ENCODE results near the gene ZNF521. TPM values are rescaled to one million over a fixed set of nuclear protein-coding genes. Genes with fewer than 3 reads are reported as not detected.
"Not testable (repeated sequence)": the region's sequence is repeated elsewhere in the genome, so short reads cannot be mapped to it uniquely, and the experiment has no call there.

The ZNF521 gene
- total RNA-seq, 2 donors from 2014 or later = 29.4 to 34.4 TPM

GRCh38 chr18:25044694-25045093, 307.3 kb downstream of the ZNF521 start:
- ATAC-seq (no peak), DNase-seq (no peak)
- intact Hi-C loops (cut with DNase I) = no loop called here

DNA sequence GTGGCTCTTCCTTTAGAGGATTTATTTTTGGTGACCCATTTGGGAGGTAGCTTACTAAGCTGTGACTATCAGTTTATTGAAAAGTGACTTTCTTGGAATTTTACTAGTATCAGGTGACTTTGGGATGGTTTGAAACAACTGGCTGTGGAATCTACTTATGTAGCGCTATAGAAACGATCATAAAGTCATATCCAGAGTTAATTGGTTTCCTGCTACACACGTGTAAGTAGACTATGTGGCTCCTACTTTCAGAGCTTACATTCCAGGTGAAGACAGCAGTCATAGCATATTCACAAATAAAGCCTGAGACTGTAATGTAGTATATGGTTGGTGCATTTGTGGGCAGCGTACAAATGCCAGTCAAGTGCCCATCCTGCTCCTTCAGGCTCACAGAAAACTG, 308.9 kb downstream of the ZNF521 start:
- intact Hi-C loops (cut with DNase I) = no loop called here
- no peak for ATAC-seq
- no peak for DNase-seq

- intact Hi-C loops (cut with DNase I) = no loop called here
- peak; percentile 55 to 70 for ATAC-seq
- DNase-seq = no peak
Observed at GRCh38 chr18:25042641-25043051, 309.3 kb downstream of the ZNF521 start.

DNA sequence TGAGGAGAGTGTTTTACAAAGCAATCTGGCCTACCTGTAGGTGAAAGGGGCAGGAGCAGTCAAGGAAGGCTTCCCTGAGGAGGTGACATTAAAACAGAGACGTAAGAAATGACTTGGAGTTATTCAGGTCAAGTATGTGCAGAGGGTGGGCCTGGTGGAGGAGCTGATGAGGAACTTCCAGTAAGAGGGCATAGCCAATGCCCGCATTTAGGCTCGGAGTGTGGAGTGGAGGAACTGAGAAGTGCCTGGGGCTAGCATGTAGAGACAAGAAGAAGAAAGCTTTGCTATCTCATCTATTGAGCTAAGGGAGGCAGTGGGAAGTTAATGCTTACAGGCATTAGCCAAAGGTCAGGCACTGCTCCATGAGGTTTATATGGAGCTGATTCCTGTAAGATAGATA, 312.2 kb downstream of the ZNF521 start:
- ATAC-seq = no peak
- intact Hi-C loops (cut with DNase I) = no loop called here

GRCh38 chr18:25038261-25038660, 313.7 kb downstream of the ZNF521 start:
- DNase-seq (no peak), ATAC-seq (no peak)
- intact Hi-C loops (cut with DNase I) = no loop called here

More for the DNA sequence above, 312.2 kb downstream of the ZNF521 start:
- no peak for DNase-seq

DNA sequence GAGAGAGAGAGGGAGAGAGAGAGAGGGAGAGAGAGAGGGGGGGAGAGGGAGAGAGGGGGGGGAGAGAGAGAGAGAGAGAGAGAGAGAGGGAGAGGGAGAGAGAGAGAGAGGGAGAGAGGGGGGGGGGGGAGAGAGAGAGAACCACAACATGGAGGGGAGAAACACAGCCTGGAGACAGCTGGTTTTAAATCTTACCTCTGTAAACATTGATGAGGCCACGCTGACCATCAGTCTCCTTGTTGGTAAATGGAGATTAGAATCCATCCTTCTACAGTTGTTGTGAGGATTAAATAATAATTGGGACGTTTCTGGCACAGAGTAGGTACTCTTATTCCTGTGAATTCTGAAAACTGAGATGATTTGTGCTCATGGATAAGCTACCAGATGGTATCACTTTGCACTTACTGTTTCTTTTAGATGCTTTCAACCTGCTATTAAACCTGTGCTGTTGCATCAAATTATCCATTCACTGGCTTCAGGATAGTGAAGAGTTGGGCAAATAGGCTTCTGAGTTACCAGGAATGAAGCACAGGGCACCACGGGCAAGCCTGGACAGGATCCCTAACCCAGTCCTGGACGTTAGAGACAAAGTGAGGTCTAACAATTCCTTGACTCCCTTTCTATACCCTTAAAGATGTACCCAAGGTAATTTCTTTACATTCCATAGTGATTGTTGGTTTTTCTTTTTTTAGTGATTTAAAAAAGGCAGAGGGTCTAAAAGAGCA, 318.1 kb downstream of the ZNF521 start:
- DNase-seq (no peak), ATAC-seq (no peak)
- intact Hi-C loops (cut with DNase I) = no loop called here

DNA sequence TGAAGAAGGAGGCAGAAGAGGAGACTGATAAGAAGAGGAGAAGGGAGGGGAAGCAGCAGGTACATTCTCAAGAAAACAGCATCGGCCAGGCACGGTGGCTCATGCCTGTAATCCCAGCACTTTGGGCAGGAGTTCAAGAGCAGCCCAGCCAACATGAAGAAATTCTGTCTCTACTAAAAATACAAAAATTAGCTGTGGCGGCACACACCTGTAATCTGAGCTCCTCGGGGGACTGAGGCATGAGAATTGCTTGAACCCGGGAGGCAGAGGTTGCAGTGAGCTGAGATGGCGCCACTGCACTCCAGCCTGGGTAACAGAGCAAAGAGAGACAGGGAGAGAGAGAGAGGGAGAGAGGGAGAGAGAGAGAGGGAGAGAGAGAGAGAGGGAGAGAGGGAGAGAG, 318.8 kb downstream of the ZNF521 start:
- ATAC-seq; intact Hi-C loops (cut with DNase I); DNase-seq: not testable (repeated sequence)

DNA sequence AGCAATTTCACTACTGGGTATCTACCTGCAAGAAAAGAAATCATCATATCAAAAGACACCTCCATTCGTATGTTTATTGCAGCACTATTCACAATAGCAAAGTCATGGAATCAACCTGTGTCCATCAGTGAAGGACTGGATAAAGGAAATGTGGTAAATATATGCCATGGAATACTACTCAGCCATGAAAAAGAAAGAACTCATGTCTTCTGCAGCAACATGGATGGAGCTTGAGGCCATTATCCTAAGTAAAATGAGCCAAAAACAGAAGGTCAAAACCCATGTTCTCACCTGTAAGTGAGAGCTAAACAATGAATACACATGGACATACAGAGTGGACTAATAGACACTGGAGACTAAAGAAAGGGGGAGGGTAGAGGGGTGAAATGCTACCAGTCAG, 322.2 kb downstream of the ZNF521 start:
- no peak for DNase-seq
- no peak for ATAC-seq
- intact Hi-C loops (cut with DNase I) = no loop called here

DNA sequence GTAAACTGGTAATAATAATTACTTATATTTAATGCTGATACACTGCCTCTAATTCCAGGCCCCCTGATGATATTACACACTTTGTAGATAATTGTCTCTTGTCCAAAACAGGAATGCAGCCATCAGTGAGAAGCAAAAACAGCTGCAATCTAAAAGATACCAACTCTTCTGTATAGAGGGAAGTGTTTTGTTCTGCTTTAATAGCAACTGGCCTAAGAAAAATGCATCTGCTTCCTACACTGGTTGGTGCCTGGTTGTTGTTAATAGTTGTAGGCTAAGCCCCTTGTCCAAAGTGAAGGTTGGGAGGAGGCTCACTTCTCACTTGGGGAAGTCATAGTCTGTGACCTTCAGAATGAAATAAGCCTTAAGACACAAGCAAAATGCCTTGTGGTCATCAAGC, 332.0 kb downstream of the ZNF521 start:
- DNase-seq = no peak
- intact Hi-C loops (cut with DNase I) = no loop called here
- ATAC-seq = no peak

DNA sequence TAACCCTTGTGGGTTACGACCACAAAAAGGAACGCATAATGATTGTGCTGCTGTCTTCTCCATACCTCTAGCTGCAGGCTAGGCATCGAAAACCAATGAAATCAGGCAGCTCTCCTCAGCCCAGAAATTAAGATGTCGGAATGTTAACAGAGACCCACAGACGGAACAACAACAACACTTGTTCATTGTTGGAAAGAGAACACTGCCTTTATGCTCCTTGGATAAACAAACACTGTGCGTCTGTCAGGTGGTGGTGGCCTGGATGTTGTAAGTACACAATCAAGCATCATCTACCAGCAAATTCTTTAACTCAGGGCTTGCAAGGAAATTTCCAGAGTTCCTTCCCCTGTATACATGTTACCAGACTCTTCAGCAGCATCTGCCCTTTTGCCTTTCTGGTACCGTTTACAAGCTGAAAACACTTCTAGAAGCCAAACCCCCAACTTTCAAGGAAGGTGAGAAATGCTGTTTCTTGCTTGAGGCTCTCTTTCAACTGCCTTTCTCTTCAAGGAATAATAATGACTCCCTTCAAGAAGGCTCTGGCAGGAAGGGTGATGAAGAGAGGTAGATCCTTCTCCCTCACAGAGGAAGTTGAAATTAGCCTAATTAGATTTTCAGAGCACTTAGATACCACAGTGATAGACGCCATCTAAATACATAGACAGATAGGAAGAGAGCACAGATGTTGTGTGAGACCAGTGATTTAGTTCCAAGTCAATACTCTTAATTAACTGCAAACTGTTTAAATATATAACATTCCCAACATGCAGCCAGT, 332.7 kb downstream of the ZNF521 start:
- intact Hi-C loops (cut with DNase I) = no loop called here
- DNase-seq (no peak), ATAC-seq (no peak)

GRCh38 chr18:25016666-25017065, 335.3 kb downstream of the ZNF521 start:
- DNase-seq (no peak), ATAC-seq (no peak)
- intact Hi-C loops (cut with DNase I) = no loop called here

- ATAC-seq (no peak), DNase-seq (no peak)
- intact Hi-C loops (cut with DNase I) = no loop called here
Observed at GRCh38 chr18:25016181-25016580, 335.8 kb downstream of the ZNF521 start.
